K562 (cell line): Measurements from ENCODE around the gene CCL2. TPM values are rescaled to one million over a fixed set of nuclear protein-coding genes. Genes with fewer than 3 reads are reported as not detected.

Experiments
- CCAR2 ChIP-seq: fragments of 200-400 bp; formaldehyde crosslinking; IDR thresholded peaks from 2 replicates; pipeline ENCODE4 v1.6.1; 2017; ENCODE audit warnings: mild to moderate bottlenecking, low read depth, low read length
- ETV1 ChIP-seq: fragments of 450-650 bp; conservative IDR thresholded peaks from 2 replicates; pipeline ENCODE4 v1.6.1; 2016; ENCODE audit warnings: missing genetic modification characterization, control low read depth, low read depth, missing compliant biosample characterization
- RHOXF2B ChIP-seq: fragments of 250-450 bp; sonication (Bioruptor Pico); conservative IDR thresholded peaks from 2 replicates; pipeline ENCODE4 v1.5.1; 2021
- STAG1 ChIP-seq: sonication (generic); formaldehyde crosslinking; IDR thresholded peaks from 2 replicates; pipeline ENCODE4 v1.5.0; 2020; ENCODE audit warnings: missing genetic modification reagents, borderline replicate concordance
- TAF9B ChIP-seq: fragments of 450-650 bp; IDR thresholded peaks from 2 replicates; pipeline ENCODE4 v1.6.1; 2018; ENCODE audit warnings: mild to moderate bottlenecking; ENCODE audit not compliant: partially characterized antibody
- ZNF766 ChIP-seq: fragments of 200-800 bp; sonication (Bioruptor generic); conservative IDR thresholded peaks from 2 replicates; pipeline ENCODE4 v1.6.1; 2016; ENCODE audit warnings: missing genetic modification characterization, missing compliant biosample characterization
- polyA plus RNA-seq, 8 experiments: library from polyadenylated mRNA; depleted of rRNA in 4 of 8; stranded (reverse) in 5 of 8; unstranded in 3 of 8; fragments of >200 nt; fragmentation: Nextera tagmentation in 2 of 8; fragmentation: Illumina TruSeq in 1 of 8; extraction: Ambion mirVana in 2 of 8; extraction: Trizol in 1 of 8; gene quantifications; 2 replicates each; pipeline versions ENCODE4 v1.2.1 to v1.2.3, GENCODE V29; 2011 to 2014; ENCODE audit warnings: inconsistent platforms in 1 of 8, missing spikeins in 1 of 8
- total RNA-seq, 7 experiments: library from RNA; depleted of rRNA in 6 of 7; stranded (reverse); fragments of >200 nt in 6 of 7; fragmentation: Illumina TruSeq in 2 of 7; extraction: Trizol in 2 of 7; gene quantifications; 2 replicates each; pipeline versions ENCODE4 v1.2.1 to v1.2.3, GENCODE V29; 2011 to 2021; ENCODE audit warnings: low replicate concordance in 1 of 7
- TF ChIP-seq, protein P1 (sequence below), 2 experiments: fragments of 450-650 bp; IDR thresholded peaks; 2 replicates each; pipeline ENCODE4 v1.6.1; 2016; ENCODE audit warnings: mild to moderate bottlenecking in 2 of 2, borderline replicate concordance in 1 of 2, low read depth in 1 of 2, moderate library complexity in 1 of 2
- TF ChIP-seq, protein P2 (sequence below): fragments of 250-450 bp; sonication (Bioruptor Pico); IDR thresholded peaks from 2 replicates; pipeline ENCODE4 v1.4.0; 2020; ENCODE audit warnings: mild to moderate bottlenecking

CCL2 gene
- total and polyA plus RNA-seq, 9 of the 15 experiments (the other 6 are each of a cell fraction or from before 2014, with no cell fraction given) = 0.54 to 5.4 (median 0.88) TPM

DNA sequence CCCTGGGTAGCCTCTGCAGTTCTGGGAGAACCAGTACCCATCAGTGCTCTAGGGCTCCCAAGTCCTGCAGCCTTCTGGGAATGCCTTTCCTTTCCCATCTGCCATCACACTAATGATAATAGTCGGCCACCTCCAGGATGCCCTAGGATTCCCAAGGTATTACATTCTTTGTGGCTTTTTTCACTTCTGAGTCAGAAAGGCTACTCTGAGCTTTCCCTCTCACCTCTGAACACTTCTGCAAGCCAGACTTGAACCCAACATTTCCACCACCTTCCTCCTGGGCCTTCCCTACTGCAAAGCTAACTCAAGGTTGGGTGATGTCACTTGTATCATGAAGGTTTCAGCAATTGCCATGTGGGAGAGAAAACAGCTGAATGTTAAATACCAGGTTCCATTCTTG is 49.7 kb upstream of the CCL2 start (continued):
- TF ChIP-seq, protein P1, sequence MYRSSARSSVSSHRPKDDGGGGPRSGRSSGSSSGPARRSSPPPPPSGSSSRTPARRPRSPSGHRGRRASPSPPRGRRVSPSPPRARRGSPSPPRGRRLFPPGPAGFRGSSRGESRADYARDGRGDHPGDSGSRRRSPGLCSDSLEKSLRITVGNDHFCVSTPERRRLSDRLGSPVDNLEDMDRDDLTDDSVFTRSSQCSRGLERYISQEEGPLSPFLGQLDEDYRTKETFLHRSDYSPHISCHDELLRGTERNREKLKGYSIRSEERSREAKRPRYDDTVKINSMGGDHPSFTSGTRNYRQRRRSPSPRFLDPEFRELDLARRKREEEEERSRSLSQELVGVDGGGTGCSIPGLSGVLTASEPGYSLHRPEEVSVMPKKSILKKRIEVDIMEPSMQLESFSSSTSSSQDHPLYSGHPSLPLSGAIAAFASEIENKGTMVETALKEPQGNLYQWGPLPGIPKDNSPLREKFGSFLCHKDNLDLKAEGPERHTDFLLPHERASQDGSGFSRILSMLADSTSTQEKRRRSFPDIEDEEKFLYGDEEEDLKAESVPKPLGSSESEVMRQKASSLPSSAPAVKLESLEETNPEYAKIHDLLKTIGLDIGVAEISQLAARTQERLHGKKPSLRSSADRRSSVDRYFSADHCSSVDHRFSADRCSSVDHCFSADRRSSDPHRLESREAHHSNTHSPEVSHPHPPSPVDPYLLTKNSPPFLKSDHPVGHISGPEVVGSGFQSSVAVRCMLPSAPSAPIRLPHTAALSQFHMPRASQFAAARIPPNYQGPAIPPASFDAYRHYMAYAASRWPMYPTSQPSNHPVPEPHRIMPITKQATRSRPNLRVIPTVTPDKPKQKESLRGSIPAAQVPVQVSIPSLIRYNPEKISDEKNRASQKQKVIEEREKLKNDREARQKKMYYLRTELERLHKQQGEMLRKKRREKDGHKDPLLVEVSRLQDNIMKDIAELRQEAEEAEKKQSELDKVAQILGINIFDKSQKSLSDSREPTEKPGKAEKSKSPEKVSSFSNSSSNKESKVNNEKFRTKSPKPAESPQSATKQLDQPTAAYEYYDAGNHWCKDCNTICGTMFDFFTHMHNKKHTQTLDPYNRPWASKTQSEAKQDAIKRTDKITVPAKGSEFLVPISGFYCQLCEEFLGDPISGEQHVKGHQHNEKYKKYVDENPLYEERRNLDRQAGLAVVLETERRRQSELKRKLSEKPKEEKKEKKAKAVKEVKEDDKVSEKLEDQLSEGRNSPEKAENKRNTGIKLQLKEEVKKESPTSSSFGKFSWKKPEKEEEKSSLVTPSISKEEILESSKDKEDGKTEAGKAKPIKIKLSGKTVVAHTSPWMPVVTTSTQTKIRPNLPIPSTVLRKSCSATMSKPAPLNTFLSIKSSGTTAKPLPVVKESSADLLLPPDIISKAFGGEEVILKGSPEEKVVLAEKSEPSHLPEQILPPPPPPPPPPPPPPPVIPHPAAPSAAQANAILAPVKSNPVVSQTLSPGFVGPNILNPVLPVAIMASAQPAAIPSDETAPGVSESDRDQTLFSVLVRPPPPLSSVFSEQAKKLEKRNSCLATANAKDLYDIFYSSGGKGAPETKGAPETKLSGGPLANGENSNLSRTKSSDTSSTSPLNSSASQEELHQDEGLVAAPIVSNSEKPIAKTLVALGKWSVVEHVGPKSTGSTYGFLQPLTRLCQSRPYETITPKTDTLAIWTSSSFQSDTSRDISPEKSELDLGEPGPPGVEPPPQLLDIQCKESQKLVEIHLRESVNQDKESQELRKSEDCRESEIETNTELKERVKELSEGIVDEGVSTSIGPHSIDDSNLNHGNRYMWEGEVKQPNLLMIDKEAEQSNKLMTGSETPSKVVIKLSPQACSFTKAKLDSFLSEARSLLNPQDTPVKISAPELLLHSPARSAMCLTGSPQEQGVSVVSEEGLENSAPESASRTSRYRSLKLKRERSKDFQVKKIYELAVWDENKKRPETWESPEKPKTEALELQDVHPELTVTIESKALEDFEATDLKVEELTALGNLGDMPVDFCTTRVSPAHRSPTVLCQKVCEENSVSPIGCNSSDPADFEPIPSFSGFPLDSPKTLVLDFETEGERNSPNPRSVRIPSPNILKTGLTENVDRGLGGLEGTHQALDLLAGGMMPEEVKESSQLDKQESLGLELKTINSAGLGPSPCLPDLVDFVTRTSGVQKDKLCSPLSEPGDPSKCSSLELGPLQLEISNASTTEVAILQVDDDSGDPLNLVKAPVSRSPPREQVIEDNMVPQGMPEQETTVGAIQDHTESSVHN (IDR thresholded peaks at IDR 0.05; ENCODE audit: borderline replicate concordance in 1 of 2, low read depth in 1 of 2) = no peak
- no peak for TF ChIP-seq STAG1 (CRISPR knock-in tag)
- TF ChIP-seq TAF9B = no peak
- TF ChIP-seq CCAR2 = no peak
- no peak for TF ChIP-seq ETV1 (tag)
- no peak for TF ChIP-seq ZNF766
- TF ChIP-seq, protein P2, sequence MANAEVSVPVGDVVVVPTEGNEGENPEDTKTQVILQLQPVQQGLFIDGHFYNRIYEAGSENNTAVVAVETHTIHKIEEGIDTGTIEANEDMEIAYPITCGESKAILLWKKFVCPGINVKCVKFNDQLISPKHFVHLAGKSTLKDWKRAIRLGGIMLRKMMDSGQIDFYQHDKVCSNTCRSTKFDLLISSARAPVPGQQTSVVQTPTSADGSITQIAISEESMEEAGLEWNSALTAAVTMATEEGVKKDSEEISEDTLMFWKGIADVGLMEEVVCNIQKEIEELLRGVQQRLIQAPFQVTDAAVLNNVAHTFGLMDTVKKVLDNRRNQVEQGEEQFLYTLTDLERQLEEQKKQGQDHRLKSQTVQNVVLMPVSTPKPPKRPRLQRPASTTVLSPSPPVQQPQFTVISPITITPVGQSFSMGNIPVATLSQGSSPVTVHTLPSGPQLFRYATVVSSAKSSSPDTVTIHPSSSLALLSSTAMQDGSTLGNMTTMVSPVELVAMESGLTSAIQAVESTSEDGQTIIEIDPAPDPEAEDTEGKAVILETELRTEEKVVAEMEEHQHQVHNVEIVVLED = no peak
- no peak for TF ChIP-seq RHOXF2B (CRISPR knock-in tag)
